GM13976 (cell line): ENCODE measurements around the gene SERPINE2.

Experiments used
- DNase-seq: peaks from one replicate; pipeline ENCODE4 v3.0.0; 2012; ENCODE audit warnings: low spot score
- CTCF ChIP-seq: IDR thresholded peaks from 2 replicates; pipeline ENCODE4 v1.5.1; 2012; ENCODE audit warnings: borderline replicate concordance, mild to moderate bottlenecking; ENCODE audit not compliant: insufficient read depth; ENCODE audit errors: extremely low read depth, missing control alignments, control extremely low read depth
- in situ Hi-C: fragments of 300-500 bp; cut with MboI; formaldehyde crosslinking; loops from one replicate; pipeline ENCODE4 v1.12.0; 2022; ENCODE audit warnings: low sequenced_read_pairs, mixed read lengths, inconsistent platforms; ENCODE audit not compliant: unreplicated experiment

The SERPINE2 gene

GRCh38 chr2:223976635-223977226 lies 62.4 kb downstream of the SERPINE2 start:
- no peak for TF ChIP-seq CTCF
- no peak for DNase-seq
- in situ Hi-C loops: no loop called here

- DNase-seq: no peak
- in situ Hi-C loops: no loop called here
- TF ChIP-seq CTCF: no peak
Measured at GRCh38 chr2:223973606-223974005, 65.5 kb downstream of the SERPINE2 start.

- no peak for TF ChIP-seq CTCF
- no peak for DNase-seq
- in situ Hi-C loops: no loop called here
Measured at GRCh38 chr2:223972656-223973102, 66.4 kb downstream of the SERPINE2 start.

GRCh38 chr2:223971731-223972130 lies 67.4 kb downstream of the SERPINE2 start:
- no peak for TF ChIP-seq CTCF
- in situ Hi-C loops: no loop called here
- DNase-seq: no peak

- in situ Hi-C loops: no loop called here
- peak; percentile 81 for TF ChIP-seq CTCF
- peak; percentile 44 for DNase-seq
Measured at GRCh38 chr2:223970343-223971128, 68.5 kb downstream of the SERPINE2 start.

- in situ Hi-C loops: no loop called here
- TF ChIP-seq CTCF: no peak
- DNase-seq: no peak
Measured at GRCh38 chr2:223969856-223970255, 69.2 kb downstream of the SERPINE2 start.
